Left ventricle myocardium inferior (tissue), 1 donor: ENCODE measurements around the gene MYOD1. TPM values are rescaled to one million over a fixed set of nuclear protein-coding genes. Genes with fewer than 3 reads are reported as not detected.

Experiments
- DNase-seq: peaks from one replicate; pipeline ENCODE4 v3.0.0-alpha.2; 2020
- H3K27ac ChIP-seq: fragments of 200-600 bp; replicated peaks from 2 replicates; pipeline ENCODE4 v1.8.0; 2021
- H3K27me3 ChIP-seq: fragments of 200-600 bp; 2 replicates; pipeline ENCODE4 v1.8.0; 2021; ENCODE audit warnings: low read depth
- H3K36me3 ChIP-seq: fragments of 200-600 bp; 2 replicates; pipeline ENCODE4 v1.8.0; 2021
- H3K4me1 ChIP-seq: fragments of 200-600 bp; 2 replicates; pipeline ENCODE4 v1.8.0; 2021
- H3K4me3 ChIP-seq: fragments of 200-600 bp; 2 replicates; pipeline ENCODE4 v1.8.0; 2021; ENCODE audit warnings: mild to moderate bottlenecking, moderate library complexity
- H3K9me3 ChIP-seq: fragments of 200-600 bp; replicated peaks from 2 replicates; pipeline ENCODE4 v1.8.0; 2021
- intact Hi-C: fragments of 100-400 bp; cut with micrococcal nuclease; formaldehyde crosslinking; loops from one replicate; pipeline ENCODE4 v1.11.0; 2022
- total RNA-seq: library from RNA; stranded (reverse); fragmentation: NEBNext Ultra II Directional; extraction: Animal tissue kit (Norgen Biotek cat#: 25700); gene quantifications from one replicate; pipeline ENCODE4 v1.2.1, GENCODE V29; 2021
- TF ChIP-seq, protein P1 (sequence below): fragments of 200-600 bp; IDR thresholded peaks from 2 replicates; pipeline ENCODE4 v1.8.0; 2021; ENCODE audit warnings: antibody characterized with exemption, mild to moderate bottlenecking, borderline replicate concordance
- donor health status: DM: no; HTN: yes; CAD: no; lungs with severe emphysema.

The MYOD1 gene
- total RNA-seq, 1 donor from 2014 or later = not detected

DNA sequence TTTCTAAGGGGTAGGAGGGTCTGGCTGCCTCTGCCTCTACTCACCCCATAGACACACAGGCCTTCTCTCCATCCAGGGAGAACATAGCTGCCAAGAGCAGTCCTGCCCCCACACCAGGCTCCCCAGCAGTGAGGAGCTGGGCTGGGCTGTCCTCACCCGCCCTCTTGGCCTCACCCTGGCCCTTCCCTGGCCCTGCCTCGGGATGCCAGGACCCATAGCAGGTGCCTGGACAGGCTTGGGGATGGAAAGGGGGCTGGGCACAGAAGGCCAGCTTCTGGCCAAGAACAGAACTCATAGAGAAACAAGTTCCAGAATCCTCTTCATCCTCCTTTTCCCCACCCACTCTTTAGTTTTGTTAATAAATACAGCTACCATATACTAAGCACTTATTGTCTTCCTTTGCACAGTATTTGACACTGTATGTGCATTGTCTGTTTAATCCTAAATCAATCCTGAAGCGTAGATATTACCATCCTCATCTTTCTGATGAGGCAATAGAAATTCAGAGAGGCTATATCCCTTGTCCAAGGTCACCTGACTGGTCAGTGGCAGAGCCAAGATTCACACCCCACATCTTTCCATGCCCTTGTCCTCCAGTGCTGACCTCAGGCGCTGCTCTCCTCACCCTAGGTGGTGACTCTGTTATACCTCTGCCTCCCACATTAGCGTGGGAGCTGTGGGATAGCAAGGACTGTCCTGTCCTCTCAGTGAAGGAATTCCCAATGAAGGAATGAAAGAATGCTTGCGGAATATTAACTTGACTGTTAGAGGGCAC, 22.0 kb upstream of the MYOD1 start:
- H3K27me3 ChIP-seq = peaks cover 55% of the 10 kb centered on the region

DNA sequence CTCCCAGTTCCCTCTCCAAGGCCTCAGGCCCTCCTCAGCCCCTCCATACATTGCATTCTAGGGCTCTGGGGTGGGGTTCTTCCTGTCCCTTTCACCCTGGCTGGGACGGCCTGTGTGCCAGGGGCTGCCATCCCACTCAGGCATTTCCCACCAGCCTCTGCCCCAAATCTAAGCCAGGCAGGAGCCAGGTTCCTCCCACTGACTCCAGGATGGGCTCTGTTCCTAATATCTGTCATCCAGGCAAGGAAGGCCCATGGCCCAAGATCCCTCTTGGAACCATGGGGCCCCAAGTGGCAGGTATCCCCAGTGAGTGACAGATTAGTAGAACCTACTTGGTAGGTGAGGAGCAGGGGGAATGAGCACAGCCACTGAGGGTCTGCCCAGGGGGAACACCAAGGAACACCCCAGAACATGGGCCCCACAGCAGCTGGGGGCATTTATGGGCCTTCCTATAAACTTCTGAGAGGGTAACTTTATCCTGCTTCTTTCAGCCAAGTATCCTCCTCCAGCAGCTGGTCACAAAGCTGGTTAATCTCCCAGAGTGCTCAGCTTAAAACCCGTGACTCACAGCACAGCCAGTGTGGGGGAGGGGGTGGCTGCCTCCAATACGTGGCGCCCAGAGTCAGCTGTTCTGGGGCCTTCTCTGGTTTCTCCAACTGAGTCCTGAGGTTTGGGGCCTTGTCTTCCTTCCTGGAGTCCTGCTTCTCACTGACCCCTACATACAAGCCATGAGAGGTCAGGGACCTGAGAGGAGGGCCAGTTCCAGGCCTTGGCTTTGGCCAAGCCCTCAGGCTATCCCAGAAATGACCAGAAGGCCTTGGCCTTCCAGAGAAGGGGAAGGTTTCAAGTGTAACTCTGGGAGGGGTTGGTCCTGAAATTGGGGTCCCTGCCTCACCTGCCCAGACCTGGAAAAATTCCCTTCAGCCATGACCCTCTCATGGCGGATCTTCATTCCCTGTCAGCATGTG, 19.9 kb upstream of the MYOD1 start:
- no peaks in the 10 kb centered on the region for H3K4me1 ChIP-seq
- no peak for DNase-seq
- TF ChIP-seq, protein P1, sequence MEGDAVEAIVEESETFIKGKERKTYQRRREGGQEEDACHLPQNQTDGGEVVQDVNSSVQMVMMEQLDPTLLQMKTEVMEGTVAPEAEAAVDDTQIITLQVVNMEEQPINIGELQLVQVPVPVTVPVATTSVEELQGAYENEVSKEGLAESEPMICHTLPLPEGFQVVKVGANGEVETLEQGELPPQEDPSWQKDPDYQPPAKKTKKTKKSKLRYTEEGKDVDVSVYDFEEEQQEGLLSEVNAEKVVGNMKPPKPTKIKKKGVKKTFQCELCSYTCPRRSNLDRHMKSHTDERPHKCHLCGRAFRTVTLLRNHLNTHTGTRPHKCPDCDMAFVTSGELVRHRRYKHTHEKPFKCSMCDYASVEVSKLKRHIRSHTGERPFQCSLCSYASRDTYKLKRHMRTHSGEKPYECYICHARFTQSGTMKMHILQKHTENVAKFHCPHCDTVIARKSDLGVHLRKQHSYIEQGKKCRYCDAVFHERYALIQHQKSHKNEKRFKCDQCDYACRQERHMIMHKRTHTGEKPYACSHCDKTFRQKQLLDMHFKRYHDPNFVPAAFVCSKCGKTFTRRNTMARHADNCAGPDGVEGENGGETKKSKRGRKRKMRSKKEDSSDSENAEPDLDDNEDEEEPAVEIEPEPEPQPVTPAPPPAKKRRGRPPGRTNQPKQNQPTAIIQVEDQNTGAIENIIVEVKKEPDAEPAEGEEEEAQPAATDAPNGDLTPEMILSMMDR = no peak
- no peak overlapping the region for H3K27ac ChIP-seq
- peaks cover 34% of the 10 kb centered on the region for H3K27me3 ChIP-seq
- no peak overlapping the region for H3K4me3 ChIP-seq
- peaks cover 5% of the 10 kb centered on the region for H3K9me3 ChIP-seq
- intact Hi-C loops = no loop called here
- no peaks in the 10 kb centered on the region for H3K36me3 ChIP-seq

More for the DNA sequence above, 22.0 kb upstream of the MYOD1 start:
- intact Hi-C loops = no loop called here
- no peak for DNase-seq
- Histone ChIP-seq H3K9me3 (no peaks in the 10 kb centered on the region), H3K4me3 (no peak overlapping the region), H3K36me3 (no peaks in the 10 kb centered on the region), H3K27ac (no peak overlapping the region), H3K4me1 (peaks cover 6% of the 10 kb centered on the region)
- TF ChIP-seq, protein P1 = no peak

DNA sequence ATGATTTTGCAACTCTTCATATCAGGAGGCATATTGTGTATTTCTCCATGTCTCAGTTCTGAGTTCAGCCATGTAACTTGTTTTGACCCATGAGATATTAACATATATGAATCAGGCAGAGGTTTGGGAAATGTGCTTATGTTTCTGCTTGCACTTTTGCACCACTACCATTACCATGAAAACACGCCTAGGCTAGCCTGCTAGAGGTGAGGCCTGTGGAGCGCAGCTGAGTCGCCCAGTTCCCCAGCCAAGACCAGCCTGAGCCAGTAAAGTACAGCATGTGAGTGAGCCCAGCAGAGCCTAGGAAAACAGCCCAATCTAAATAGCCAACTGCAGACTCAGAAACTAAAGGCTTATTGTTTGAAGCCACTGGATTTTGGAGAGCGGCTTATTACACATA, 18.4 kb upstream of the MYOD1 start:
- intact Hi-C loops = no loop called here
- DNase-seq = no peak
- H3K27ac ChIP-seq = no peak overlapping the region
- H3K4me1 ChIP-seq = no peaks in the 10 kb centered on the region
- no peak overlapping the region for H3K4me3 ChIP-seq
- peaks cover 5% of the 10 kb centered on the region for H3K9me3 ChIP-seq
- peaks cover 18% of the 10 kb centered on the region for H3K27me3 ChIP-seq
- no peaks in the 10 kb centered on the region for H3K36me3 ChIP-seq
- TF ChIP-seq, protein P1 = no peak

DNA sequence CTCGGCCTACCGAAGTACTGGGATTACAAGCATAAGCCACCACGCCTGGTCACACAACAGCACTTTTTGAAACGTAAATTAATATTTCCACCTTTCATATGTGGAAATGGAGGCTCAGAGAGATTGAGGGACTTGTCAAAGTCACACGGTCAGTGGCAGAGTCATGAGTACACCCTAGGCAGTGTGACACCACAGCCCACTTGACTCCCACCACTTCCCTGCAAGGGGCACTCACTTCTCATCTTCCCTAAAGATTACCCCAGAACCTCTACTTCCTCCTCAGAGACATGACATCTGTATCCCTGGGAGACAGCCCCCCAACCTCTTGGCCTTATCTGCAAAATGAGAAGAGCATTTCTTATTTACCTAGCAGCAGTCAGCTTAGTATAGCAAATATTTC, 16.5 kb upstream of the MYOD1 start:
- no peak for DNase-seq
- no peak overlapping the region for H3K4me3 ChIP-seq
- H3K27me3 ChIP-seq = no peaks in the 10 kb centered on the region
- H3K36me3 ChIP-seq = no peaks in the 10 kb centered on the region
- intact Hi-C loops = no loop called here
- H3K9me3 ChIP-seq = peaks cover 5% of the 10 kb centered on the region
- TF ChIP-seq, protein P1 = no peak
- no peak overlapping the region for H3K27ac ChIP-seq
- no peaks in the 10 kb centered on the region for H3K4me1 ChIP-seq

DNA sequence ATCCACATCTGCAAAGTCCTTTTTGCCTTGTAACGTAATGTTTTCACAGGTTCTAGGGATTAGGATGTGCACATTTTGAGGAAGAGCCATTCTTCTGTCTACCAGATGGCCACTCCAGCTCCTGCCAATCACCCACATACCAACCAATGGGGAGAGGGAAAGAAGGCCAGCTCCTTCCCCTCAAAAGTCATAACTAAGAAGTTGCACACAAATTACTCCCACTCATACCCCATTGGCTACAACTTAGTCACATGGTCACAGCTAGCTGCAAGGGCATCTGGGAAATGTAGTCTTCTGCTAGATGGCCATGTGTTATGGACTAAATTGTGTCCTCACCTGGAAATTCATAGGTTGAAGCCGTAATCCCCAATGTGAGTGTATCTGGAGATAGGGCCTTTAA, 15.4 kb upstream of the MYOD1 start:
- Histone ChIP-seq H3K9me3 (peaks cover 5% of the 10 kb centered on the region), H3K4me1 (no peaks in the 10 kb centered on the region), H3K36me3 (no peaks in the 10 kb centered on the region), H3K4me3 (no peak overlapping the region), H3K27ac (no peak overlapping the region), H3K27me3 (peaks cover 2% of the 10 kb centered on the region)
- no peak for DNase-seq
- TF ChIP-seq, protein P1 = no peak
- intact Hi-C loops = no loop called here
